Psoas muscle (tissue), 8 donors: ENCODE data around the gene C2CD4A. TPM values are rescaled to one million over a fixed set of nuclear protein-coding genes. Genes with fewer than 3 reads are reported as not detected.

Experiments used
- ATAC-seq, 4 donors: fragments of 200-7000 bp; cut with Tn5 transposase; one replicate each; pipeline ENCODE4 v1.9.1; 2020; ENCODE audit warnings: moderate library complexity in 3 of 4, mild to moderate bottlenecking in 2 of 4
- DNase-seq, 2 donors: peaks; one replicate each; pipeline ENCODE4 v3.0.0-alpha.2; 2020
- H3K27ac ChIP-seq: fragments of 200-600 bp; one replicate; pipeline ENCODE4 v1.8.0; 2022
- H3K27me3 ChIP-seq, 3 donors: fragments of 200-600 bp in 1 of 3; one replicate each; pipeline versions ENCODE4 v1.6.1 to v1.8.0; 2013 to 2022; ENCODE audit warnings: low read length in 2 of 3, mild to moderate bottlenecking in 2 of 3, moderate library complexity in 1 of 3; ENCODE audit not compliant: insufficient read depth in 3 of 3
- H3K36me3 ChIP-seq, 2 donors: fragments of 200-600 bp in 1 of 2; one replicate each; pipeline versions ENCODE4 v1.6.1 to v1.8.0; 2013 to 2022; ENCODE audit warnings: low read depth in 1 of 2, mild to moderate bottlenecking in 1 of 2, moderate library complexity in 1 of 2; ENCODE audit not compliant: insufficient read depth in 1 of 2
- H3K4me1 ChIP-seq: fragments of 200-600 bp; one replicate; pipeline ENCODE4 v1.8.0; 2022
- H3K4me3 ChIP-seq: fragments of 200-600 bp; one replicate; pipeline ENCODE4 v1.8.0; 2022; ENCODE audit warnings: mild to moderate bottlenecking
- H3K9me3 ChIP-seq: fragments of 200-600 bp; one replicate; pipeline ENCODE4 v1.8.0; 2022
- CTCF ChIP-seq: fragments of 200-600 bp; IDR thresholded peaks from one replicate; pipeline ENCODE4 v1.8.0; 2022; ENCODE audit warnings: antibody characterized with exemption
- WGBS, 3 donors: extraction: QIAGEN DNeasy Blood & Tissue Kit; methylation state at CpG; one replicate each; pipeline versions ENCODE4 v1.1.6 to v1.1.7; 2013; 5-methylcytosine and 5-hydroxymethylcytosine counted together
- intact Hi-C, 2 donors: fragments of 100-400 bp; cut with DNase I; formaldehyde crosslinking; loops; one replicate each; pipeline versions ENCODE4 v1.11.0 to v1.14.2; 2022
- polyA plus RNA-seq, 3 donors: library from polyadenylated mRNA; stranded (reverse); fragments of 200-250 nt; gene quantifications; one replicate each; pipeline ENCODE4 v1.2.3, GENCODE V29; 2013
- total RNA-seq, 4 donors: library from RNA; stranded (reverse); fragmentation: NEBNext Ultra II Directional in 2 of 4; extraction: Animal tissue kit (Norgen Biotek cat#: 25700) in 2 of 4; gene quantifications; one replicate each; pipeline versions ENCODE4 v1.2.1 to v1.2.4, GENCODE V29; 2021 to 2023
- donor health status: healthy with polysubstance abuse.
- donor health status: DM: no; HTN: no; CAD: no; lungs with moderate emphysema.
- donor health status: Bipolar disorder and iron deficiency.
- donor health status: healthy.
- donor health status: DM: yes; HTN: yes; CAD: no.
- donor health status: DM: no; HTN: no; CAD: no.
- donor health status: DM: no; HTN: no; CAD: no.
- donor health status: DM: yes; HTN: yes; CAD: no.

Gene C2CD4A
- total and polyA plus RNA-seq, 7 donors: 0.04 to 6.7 (median 0.19) TPM

GRCh38 chr15:62027263-62027565, 39.6 kb upstream of the C2CD4A start:
- no peaks in the 10 kb centered on the region for H3K9me3 ChIP-seq
- peaks cover 0 to 32% of the 10 kb centered on the region in 2 donors for H3K36me3 ChIP-seq

GRCh38 chr15:62027916-62028315, 38.9 kb upstream of the C2CD4A start:
- DNase-seq (no peak), ATAC-seq (no peak)
- Histone ChIP-seq H3K4me1 (no peaks in the 10 kb centered on the region), H3K4me3 (no peak overlapping the region), H3K36me3 (peaks cover 0 to 29% of the 10 kb centered on the region in 2 donors), H3K27ac (no peak overlapping the region), H3K9me3 (no peaks in the 10 kb centered on the region), H3K27me3 (no peaks in the 10 kb centered on the region)
- 85 to 91% (median 90%) methylated on average over 5 of the region's 5 CpGs for WGBS, 3 donors
- intact Hi-C loops: no loop called here
- no peak for TF ChIP-seq CTCF

More at GRCh38 chr15:62027263-62027565, 39.6 kb upstream of the C2CD4A start:
- Histone ChIP-seq H3K27me3 (no peaks in the 10 kb centered on the region), H3K4me1 (no peaks in the 10 kb centered on the region), H3K27ac (no peak overlapping the region), H3K4me3 (no peak overlapping the region)
- DNase-seq: no peak
- TF ChIP-seq CTCF: no peak
- 69 to 80% (median 74%) methylated on average over 3 of the region's 3 CpGs for whole genome bisulfite sequencing, 3 donors
- intact Hi-C loops: no loop called here
- no peak for ATAC-seq

GRCh38 chr15:62035256-62035924, 31.4 kb upstream of the C2CD4A start:
- ATAC-seq (peak; percentile 83 to 98 (median 97)), DNase-seq (no peak)
- Histone ChIP-seq H3K4me3 (no peak overlapping the region), H3K27me3 (no peaks in the 10 kb centered on the region), H3K4me1 (peaks cover 9% of the 10 kb centered on the region), H3K36me3 (peaks cover 0 to 32% of the 10 kb centered on the region in 2 donors), H3K9me3 (no peaks in the 10 kb centered on the region), H3K27ac (peak overlapping the region; percentile 65)
- TF ChIP-seq CTCF: no peak
- intact Hi-C loops: no loop called here
- WGBS, 3 donors: 29 to 40% (median 34%) methylated on average over 2 of the region's 2 CpGs

GRCh38 chr15:62046078-62046743, 20.6 kb upstream of the C2CD4A start:
- no peak overlapping the region for H3K27ac ChIP-seq

More at GRCh38 chr15:62046078-62046743, 20.6 kb upstream of the C2CD4A start:
- Histone ChIP-seq H3K9me3 (no peaks in the 10 kb centered on the region), H3K4me3 (no peak overlapping the region), H3K27me3 (no peaks in the 10 kb centered on the region), H3K36me3 (peaks cover 0 to 13% of the 10 kb centered on the region in 2 donors), H3K4me1 (peaks cover 8% of the 10 kb centered on the region)
- no peak for DNase-seq
- ATAC-seq: no peak
- no peak for TF ChIP-seq CTCF
- 69 to 88% (median 70%) methylated on average over 5 of the region's 5 CpGs for WGBS, 3 donors
- intact Hi-C loops: no loop called here
